ENCODE measurements around the gene GNB4. TPM values are rescaled to one million over a fixed set of nuclear protein-coding genes. Genes with fewer than 3 reads are reported as not detected.
A peak's percentile ranks its signal among the peaks of the same experiment; 100 is the strongest.

Gene GNB4
- total and polyA plus RNA-seq, 2 donors = 7.4 to 16.1 TPM

DNA sequence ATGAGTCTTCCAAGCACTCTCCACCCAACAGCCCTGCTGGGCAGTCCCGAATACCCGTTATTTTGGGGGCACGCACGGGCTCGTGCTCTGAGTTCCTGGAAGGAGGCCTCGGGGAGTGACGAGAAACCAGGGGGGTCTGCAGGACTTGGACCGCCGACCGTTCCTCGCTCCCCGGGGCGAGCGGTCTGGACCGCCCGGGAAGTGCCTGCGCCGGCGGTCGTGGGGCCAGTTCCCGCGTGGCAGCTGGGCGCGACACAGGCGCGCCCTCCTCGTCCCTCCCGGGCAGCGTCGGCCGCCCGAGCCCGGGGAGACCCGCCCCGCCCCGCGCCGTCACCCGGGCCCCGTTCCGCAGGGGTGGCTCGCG is 387 bp downstream of the GNB4 start:
- Histone ChIP-seq H3K4me1 (ENCODE audit: control insufficient read depth in 2 of 2, insufficient read depth in 2 of 2, low read length in 2 of 2) (peaks cover 8 to 24% of the 10 kb centered on the region in 2 donors), H3K4me3 (ENCODE audit: low read length in 2 of 2) (peak overlapping the region; percentile 67 to 75), H3K27ac (ENCODE audit: low read depth in 1 of 2, low read length in 1 of 2) (peak overlapping the region; percentile 69 to 72), H3K9me3 (ENCODE audit: control insufficient read depth in 2 of 2, insufficient read depth in 1 of 2, low read length in 1 of 2) (no peaks in the 10 kb centered on the region), H3K27me3 (ENCODE audit: control insufficient read depth in 2 of 2, insufficient read depth in 1 of 2, low read length in 1 of 2) (peaks cover 0 to 4% of the 10 kb centered on the region in 2 donors), H3K36me3 (ENCODE audit: control insufficient read depth in 2 of 2, insufficient read depth in 2 of 2, low read length in 1 of 2) (no peaks in the 10 kb centered on the region)
- peak in 1 of 9 donors; percentile 26 for DNase-seq (ENCODE audit: low read depth in 6 of 9, low spot score in 9 of 9)
- under 1% methylated on average over 43 of the region's 43 CpGs for WGBS

GRCh38 chr3:179450261-179450701 is 989 bp downstream of the GNB4 start:
- peak in 2 of 9 donors; percentile 9 to 37 for DNase-seq (ENCODE audit: low read depth in 6 of 9, low spot score in 9 of 9)
- Histone ChIP-seq H3K27ac (ENCODE audit: low read depth in 1 of 2, low read length in 1 of 2) (peak overlapping the region in 1 of 2 donors; percentile 69), H3K36me3 (ENCODE audit: control insufficient read depth in 2 of 2, insufficient read depth in 2 of 2, low read length in 1 of 2) (no peaks in the 10 kb centered on the region), H3K4me1 (ENCODE audit: control insufficient read depth in 2 of 2, insufficient read depth in 2 of 2, low read length in 2 of 2) (peaks cover 8 to 24% of the 10 kb centered on the region in 2 donors), H3K9me3 (ENCODE audit: control insufficient read depth in 2 of 2, insufficient read depth in 1 of 2, low read length in 1 of 2) (no peaks in the 10 kb centered on the region), H3K4me3 (ENCODE audit: low read length in 2 of 2) (peak overlapping the region; percentile 67 to 75), H3K27me3 (ENCODE audit: control insufficient read depth in 2 of 2, insufficient read depth in 1 of 2, low read length in 1 of 2) (peaks cover 0 to 4% of the 10 kb centered on the region in 2 donors)
- 3% methylated on average over 12 of the region's 12 CpGs for WGBS

DNA sequence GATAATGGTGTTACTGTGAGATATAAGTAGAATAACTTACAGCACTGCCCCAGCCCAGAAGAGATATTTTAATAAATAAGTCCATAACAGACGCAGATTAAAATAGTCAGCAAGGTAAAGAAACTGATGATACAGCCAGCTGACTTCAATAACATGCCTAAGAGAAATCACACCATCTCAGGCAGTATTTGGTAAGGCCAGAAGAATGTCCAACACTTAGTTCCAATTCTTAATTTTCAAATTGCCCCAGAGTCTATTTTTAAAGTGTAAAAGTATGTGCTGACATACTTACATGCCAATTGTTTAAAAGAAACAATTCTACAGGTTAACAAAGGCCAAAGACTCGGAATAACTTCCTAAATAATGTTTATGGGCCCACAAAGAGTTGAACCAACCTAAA is 1.6 kb downstream of the GNB4 start:
- H3K27ac ChIP-seq (ENCODE audit: low read depth in 1 of 2, low read length in 1 of 2) = no peak overlapping the region
- peak overlapping the region in 1 of 2 donors; percentile 67 for H3K4me3 ChIP-seq (ENCODE audit: low read length in 2 of 2)
- H3K9me3 ChIP-seq (ENCODE audit: control insufficient read depth in 2 of 2, insufficient read depth in 1 of 2, low read length in 1 of 2) = no peaks in the 10 kb centered on the region
- no peak for DNase-seq (ENCODE audit: low read depth in 6 of 9, low spot score in 9 of 9)
- peaks cover 8 to 24% of the 10 kb centered on the region in 2 donors for H3K4me1 ChIP-seq (ENCODE audit: control insufficient read depth in 2 of 2, insufficient read depth in 2 of 2, low read length in 2 of 2)
- H3K36me3 ChIP-seq (ENCODE audit: control insufficient read depth in 2 of 2, insufficient read depth in 2 of 2, low read length in 1 of 2) = no peaks in the 10 kb centered on the region
- H3K27me3 ChIP-seq (ENCODE audit: control insufficient read depth in 2 of 2, insufficient read depth in 1 of 2, low read length in 1 of 2) = peaks cover 0 to 4% of the 10 kb centered on the region in 2 donors
- WGBS = 64% methylated on average over 2 of the region's 2 CpGs

DNA sequence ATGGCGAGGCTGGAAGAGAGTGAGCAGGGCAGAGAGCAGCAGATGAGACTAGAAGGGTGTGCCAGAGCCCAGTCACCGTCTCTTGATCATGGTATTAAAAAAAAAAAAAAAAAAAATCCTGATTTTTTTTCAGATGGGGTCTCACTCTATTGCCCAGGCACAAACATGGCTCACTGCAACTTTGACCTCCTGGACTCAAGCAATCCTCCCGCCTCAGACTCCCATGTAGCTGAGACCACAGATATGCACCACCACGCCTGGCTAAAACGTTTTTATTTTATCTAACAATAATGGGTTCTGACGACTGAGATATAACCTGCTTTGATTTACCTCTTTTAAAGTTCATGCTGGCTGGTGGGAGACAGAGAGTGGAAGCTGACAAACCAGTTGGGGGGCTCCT is 4.0 kb downstream of the GNB4 start:
- Histone ChIP-seq H3K9me3 (ENCODE audit: control insufficient read depth in 2 of 2, insufficient read depth in 1 of 2, low read length in 1 of 2) (no peaks in the 10 kb centered on the region), H3K27me3 (ENCODE audit: control insufficient read depth in 2 of 2, insufficient read depth in 1 of 2, low read length in 1 of 2) (peaks cover 0 to 4% of the 10 kb centered on the region in 2 donors), H3K4me3 (ENCODE audit: low read length in 2 of 2) (no peak overlapping the region), H3K4me1 (ENCODE audit: control insufficient read depth in 2 of 2, insufficient read depth in 2 of 2, low read length in 2 of 2) (peaks cover 8 to 24% of the 10 kb centered on the region in 2 donors), H3K36me3 (ENCODE audit: control insufficient read depth in 2 of 2, insufficient read depth in 2 of 2, low read length in 1 of 2) (no peaks in the 10 kb centered on the region), H3K27ac (ENCODE audit: low read depth in 1 of 2, low read length in 1 of 2) (no peak overlapping the region)
- WGBS = 95% methylated on average over 6 of the region's 6 CpGs
- no peak for DNase-seq (ENCODE audit: low read depth in 6 of 9, low spot score in 9 of 9)

- peaks cover 8 to 20% of the 10 kb centered on the region in 2 donors for H3K4me1 ChIP-seq (ENCODE audit: control insufficient read depth in 2 of 2, insufficient read depth in 2 of 2, low read length in 2 of 2)
- H3K27ac ChIP-seq (ENCODE audit: low read depth in 1 of 2, low read length in 1 of 2) = no peak overlapping the region
- H3K36me3 ChIP-seq (ENCODE audit: control insufficient read depth in 2 of 2, insufficient read depth in 2 of 2, low read length in 1 of 2) = no peaks in the 10 kb centered on the region
- peak in 2 of 9 donors; percentile 36 to 59 for DNase-seq (ENCODE audit: low read depth in 6 of 9, low spot score in 9 of 9)
- H3K9me3 ChIP-seq (ENCODE audit: control insufficient read depth in 2 of 2, insufficient read depth in 1 of 2, low read length in 1 of 2) = no peaks in the 10 kb centered on the region
- H3K27me3 ChIP-seq (ENCODE audit: control insufficient read depth in 2 of 2, insufficient read depth in 1 of 2, low read length in 1 of 2) = peaks cover 0 to 2% of the 10 kb centered on the region in 2 donors
- WGBS = 60% methylated on average over 7 of the region's 7 CpGs
- H3K4me3 ChIP-seq (ENCODE audit: low read length in 2 of 2) = no peak overlapping the region
Observed at GRCh38 chr3:179446501-179446900, 4.8 kb downstream of the GNB4 start.

DNA sequence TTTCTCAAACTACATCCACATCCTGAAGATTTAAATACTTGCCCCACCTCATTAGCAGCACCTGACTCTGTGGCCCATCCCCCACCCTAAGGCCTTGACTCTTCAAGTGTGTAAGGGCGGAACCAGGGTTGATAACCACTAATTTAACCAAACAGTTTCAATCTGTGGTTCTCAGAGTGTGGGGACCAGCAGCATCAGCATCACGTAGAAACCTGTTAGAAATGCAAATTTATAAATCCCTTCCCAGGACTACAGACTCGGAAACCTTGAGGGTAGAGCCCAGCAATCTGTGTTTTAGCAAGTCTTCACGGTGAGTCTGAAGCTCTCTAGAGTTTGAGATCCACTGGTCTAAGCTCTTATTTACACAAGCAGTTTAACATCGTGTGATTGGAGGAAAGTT is 12.4 kb downstream of the GNB4 start:
- no peaks in the 10 kb centered on the region for H3K36me3 ChIP-seq (ENCODE audit: control insufficient read depth in 2 of 2, insufficient read depth in 2 of 2, low read length in 1 of 2)
- 62% methylated on average over 5 of the region's 5 CpGs for WGBS
- H3K9me3 ChIP-seq (ENCODE audit: control insufficient read depth in 2 of 2, insufficient read depth in 1 of 2, low read length in 1 of 2) = no peaks in the 10 kb centered on the region
- peaks cover 0 to 7% of the 10 kb centered on the region in 2 donors for H3K4me1 ChIP-seq (ENCODE audit: control insufficient read depth in 2 of 2, insufficient read depth in 2 of 2, low read length in 2 of 2)
- no peak overlapping the region for H3K4me3 ChIP-seq (ENCODE audit: low read length in 2 of 2)
- H3K27ac ChIP-seq (ENCODE audit: low read depth in 1 of 2, low read length in 1 of 2) = no peak overlapping the region
- DNase-seq (ENCODE audit: low read depth in 6 of 9, low spot score in 9 of 9) = peak in 1 of 9 donors; percentile 47
- H3K27me3 ChIP-seq (ENCODE audit: control insufficient read depth in 2 of 2, insufficient read depth in 1 of 2, low read length in 1 of 2) = no peaks in the 10 kb centered on the region

GRCh38 chr3:179436517-179436916 is 14.8 kb downstream of the GNB4 start:
- Histone ChIP-seq H3K36me3 (ENCODE audit: control insufficient read depth in 2 of 2, insufficient read depth in 2 of 2, low read length in 1 of 2) (no peaks in the 10 kb centered on the region), H3K27me3 (ENCODE audit: control insufficient read depth in 2 of 2, insufficient read depth in 1 of 2, low read length in 1 of 2) (no peaks in the 10 kb centered on the region), H3K27ac (ENCODE audit: low read depth in 1 of 2, low read length in 1 of 2) (no peak overlapping the region), H3K9me3 (ENCODE audit: control insufficient read depth in 2 of 2, insufficient read depth in 1 of 2, low read length in 1 of 2) (no peaks in the 10 kb centered on the region), H3K4me1 (ENCODE audit: control insufficient read depth in 2 of 2, insufficient read depth in 2 of 2, low read length in 2 of 2) (peaks cover 5 to 16% of the 10 kb centered on the region in 2 donors), H3K4me3 (ENCODE audit: low read length in 2 of 2) (no peak overlapping the region)
- DNase-seq (ENCODE audit: low read depth in 6 of 9, low spot score in 9 of 9) = peak in 1 of 9 donors; percentile 16
- WGBS = 5% methylated on average over 3 of the region's 3 CpGs

DNA sequence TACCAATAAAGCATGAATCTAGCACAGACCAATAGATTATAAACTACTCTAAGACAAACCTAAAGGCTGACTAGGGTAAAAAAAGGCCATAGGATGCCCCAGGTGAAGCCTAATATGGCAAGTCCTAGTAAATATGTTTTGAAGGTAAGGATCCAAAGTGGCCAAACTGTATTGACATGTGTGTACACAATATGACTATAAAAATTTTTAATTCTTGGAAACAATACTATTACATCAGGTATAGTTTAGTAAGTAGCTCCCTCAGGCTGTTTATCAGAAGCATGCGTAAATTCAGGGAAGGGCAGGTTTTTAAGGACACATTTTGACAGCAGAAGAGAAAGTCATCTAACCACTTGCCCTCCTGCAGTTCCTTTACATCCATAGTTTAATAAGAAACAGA is 18.8 kb downstream of the GNB4 start:
- Histone ChIP-seq H3K36me3 (ENCODE audit: control insufficient read depth in 2 of 2, insufficient read depth in 2 of 2, low read length in 1 of 2) (no peaks in the 10 kb centered on the region), H3K9me3 (ENCODE audit: control insufficient read depth in 2 of 2, insufficient read depth in 1 of 2, low read length in 1 of 2) (no peaks in the 10 kb centered on the region), H3K27me3 (ENCODE audit: control insufficient read depth in 2 of 2, insufficient read depth in 1 of 2, low read length in 1 of 2) (no peaks in the 10 kb centered on the region), H3K4me3 (ENCODE audit: low read length in 2 of 2) (no peak overlapping the region), H3K4me1 (ENCODE audit: control insufficient read depth in 2 of 2, insufficient read depth in 2 of 2, low read length in 2 of 2) (peaks cover 5 to 14% of the 10 kb centered on the region in 2 donors), H3K27ac (ENCODE audit: low read depth in 1 of 2, low read length in 1 of 2) (no peak overlapping the region)
- no peak for DNase-seq (ENCODE audit: low read depth in 6 of 9, low spot score in 9 of 9)
- WGBS = 95% methylated on average over 1 of the region's 1 CpG

DNA sequence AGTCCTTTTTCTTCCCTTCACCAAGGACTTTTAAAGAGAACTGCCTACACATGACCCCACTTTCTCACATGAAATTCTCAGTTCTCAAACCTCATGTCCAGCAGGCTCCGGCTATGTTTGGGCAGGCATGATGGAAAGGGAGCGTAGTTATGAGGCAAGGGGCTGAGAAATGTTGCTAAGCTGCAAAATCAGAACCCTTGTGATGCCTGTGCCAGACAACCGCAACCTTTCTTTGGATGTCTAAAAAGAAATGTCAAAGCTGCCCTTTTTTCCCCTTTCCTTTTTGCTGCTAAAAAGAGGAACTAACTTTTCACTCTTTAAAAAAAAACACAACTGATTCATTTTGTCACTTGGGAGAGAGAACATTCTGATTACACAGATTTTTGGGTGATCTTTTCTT is 19.2 kb downstream of the GNB4 start:
- no peaks in the 10 kb centered on the region for H3K36me3 ChIP-seq (ENCODE audit: control insufficient read depth in 2 of 2, insufficient read depth in 2 of 2, low read length in 1 of 2)
- H3K4me1 ChIP-seq (ENCODE audit: control insufficient read depth in 2 of 2, insufficient read depth in 2 of 2, low read length in 2 of 2) = peaks cover 5 to 14% of the 10 kb centered on the region in 2 donors
- DNase-seq (ENCODE audit: low read depth in 6 of 9, low spot score in 9 of 9) = peak in 1 of 9 donors; percentile 53
- no peaks in the 10 kb centered on the region for H3K27me3 ChIP-seq (ENCODE audit: control insufficient read depth in 2 of 2, insufficient read depth in 1 of 2, low read length in 1 of 2)
- H3K4me3 ChIP-seq (ENCODE audit: low read length in 2 of 2) = no peak overlapping the region
- H3K9me3 ChIP-seq (ENCODE audit: control insufficient read depth in 2 of 2, insufficient read depth in 1 of 2, low read length in 1 of 2) = no peaks in the 10 kb centered on the region
- H3K27ac ChIP-seq (ENCODE audit: low read depth in 1 of 2, low read length in 1 of 2) = peak overlapping the region in 1 of 2 donors; percentile 47
- 15% methylated on average over 3 of the region's 3 CpGs for WGBS
